ENCODE measurements around the gene AQP9.

AQP9 gene

GRCh38 chr15:58141894-58142293 is 3.7 kb downstream of the AQP9 start:
- Histone ChIP-seq H3K9me2 (replicated peaks; ENCODE audit: insufficient read depth, low read length) (no peaks in the 10 kb centered on the region), H3K27me3 (replicated peaks; ENCODE audit: insufficient read depth, low read length) (no peaks in the 10 kb centered on the region), H3K36me3 (replicated peaks; ENCODE audit: insufficient read depth, low read length) (no peaks in the 10 kb centered on the region), H3K4me3 (ENCODE audit: low read length) (no peak overlapping the region), H4K20me1 (ENCODE audit: insufficient read depth, low read length) (no peaks in the 10 kb centered on the region), H3K79me2 (ENCODE audit: low read length) (no peaks in the 10 kb centered on the region), H3K27ac (ENCODE audit: low read length) (no peak overlapping the region), H3K4me2 (ENCODE audit: low read depth, low read length) (no peak overlapping the region), H3K9ac (ENCODE audit: low read length) (no peak overlapping the region), H3F3A (ENCODE audit: insufficient read depth, low read length) (no peaks in the 10 kb centered on the region), H3K9me3 (replicated peaks; ENCODE audit: insufficient read depth, low read length) (no peaks in the 10 kb centered on the region), H3K4me1 (ENCODE audit: low read length) (no peaks in the 10 kb centered on the region), H2AFZ (ENCODE audit: low read length) (no peak overlapping the region)
- TF ChIP-seq EZH2 (optimal IDR thresholded peaks at IDR 0.05; ENCODE audit: low read depth, low read length) (no peak), CTCF (IDR thresholded peaks at IDR 0.05; ENCODE audit: low read length) (no peak), EZH2phosphoT487 (IDR thresholded peaks at IDR 0.05; ENCODE audit: low read length) (no peak)
- no peak for DNase-seq

GRCh38 chr15:58142827-58143461 is 4.8 kb downstream of the AQP9 start:
- no peaks in the 10 kb centered on the region for H3F3A ChIP-seq (ENCODE audit: insufficient read depth, low read length)

GRCh38 chr15:58145606-58146005 is 7.4 kb downstream of the AQP9 start:
- no peak overlapping the region for H3K4me3 ChIP-seq (ENCODE audit: low read length)
- no peak for DNase-seq
- no peaks in the 10 kb centered on the region for H3K4me1 ChIP-seq (ENCODE audit: low read length)
- no peaks in the 10 kb centered on the region for H3K27me3 ChIP-seq (replicated peaks; ENCODE audit: insufficient read depth, low read length)
- TF ChIP-seq EZH2phosphoT487 (IDR thresholded peaks at IDR 0.05; ENCODE audit: low read length) = no peak
- no peak for TF ChIP-seq EZH2 (optimal IDR thresholded peaks at IDR 0.05; ENCODE audit: low read depth, low read length)
- TF ChIP-seq CTCF (IDR thresholded peaks at IDR 0.05; ENCODE audit: low read length) = no peak
- no peak overlapping the region for H2AFZ ChIP-seq (ENCODE audit: low read length)
- no peaks in the 10 kb centered on the region for H3F3A ChIP-seq (ENCODE audit: insufficient read depth, low read length)
- H3K9me3 ChIP-seq (replicated peaks; ENCODE audit: insufficient read depth, low read length) = no peaks in the 10 kb centered on the region
- H4K20me1 ChIP-seq (ENCODE audit: insufficient read depth, low read length) = no peaks in the 10 kb centered on the region
- no peak overlapping the region for H3K4me2 ChIP-seq (ENCODE audit: low read depth, low read length)
- H3K27ac ChIP-seq (ENCODE audit: low read length) = no peak overlapping the region
- no peak overlapping the region for H3K9ac ChIP-seq (ENCODE audit: low read length)
- no peaks in the 10 kb centered on the region for H3K36me3 ChIP-seq (replicated peaks; ENCODE audit: insufficient read depth, low read length)
- H3K9me2 ChIP-seq (replicated peaks; ENCODE audit: insufficient read depth, low read length) = no peaks in the 10 kb centered on the region
- H3K79me2 ChIP-seq (ENCODE audit: low read length) = no peaks in the 10 kb centered on the region

More at GRCh38 chr15:58142827-58143461, 4.8 kb downstream of the AQP9 start:
- Histone ChIP-seq H3K27me3 (replicated peaks; ENCODE audit: insufficient read depth, low read length) (no peaks in the 10 kb centered on the region), H2AFZ (ENCODE audit: low read length) (no peak overlapping the region), H3K36me3 (replicated peaks; ENCODE audit: insufficient read depth, low read length) (no peaks in the 10 kb centered on the region), H3K9me3 (replicated peaks; ENCODE audit: insufficient read depth, low read length) (no peaks in the 10 kb centered on the region), H3K4me3 (ENCODE audit: low read length) (no peak overlapping the region), H3K4me2 (ENCODE audit: low read depth, low read length) (no peak overlapping the region), H3K4me1 (ENCODE audit: low read length) (no peaks in the 10 kb centered on the region), H4K20me1 (ENCODE audit: insufficient read depth, low read length) (no peaks in the 10 kb centered on the region), H3K9ac (ENCODE audit: low read length) (no peak overlapping the region), H3K79me2 (ENCODE audit: low read length) (no peaks in the 10 kb centered on the region), H3K27ac (ENCODE audit: low read length) (no peak overlapping the region), H3K9me2 (replicated peaks; ENCODE audit: insufficient read depth, low read length) (no peaks in the 10 kb centered on the region)
- DNase-seq = no peak
- no peak for TF ChIP-seq EZH2 (optimal IDR thresholded peaks at IDR 0.05; ENCODE audit: low read depth, low read length)
- TF ChIP-seq CTCF (IDR thresholded peaks at IDR 0.05; ENCODE audit: low read length) = no peak
- TF ChIP-seq EZH2phosphoT487 (IDR thresholded peaks at IDR 0.05; ENCODE audit: low read length) = no peak
